Subcutaneous adipose tissue (tissue), 4 donors: Measurements from ENCODE around the gene PSD2. TPM values are rescaled to one million over a fixed set of nuclear protein-coding genes. Genes with fewer than 3 reads are reported as not detected.

Experiments used
- CTCF ChIP-seq: fragments of 450-650 bp; IDR thresholded peaks from one replicate; pipeline ENCODE4 v1.5.1; 2016; ENCODE audit warnings: low read depth, mild to moderate bottlenecking, control low read depth, antibody characterized with exemption, moderate library complexity
- total RNA-seq, 4 donors: library from RNA; depleted of rRNA; stranded (reverse); fragments of >200 nt; gene quantifications; one replicate each; pipeline ENCODE4 v1.1.0, GENCODE V29; 2016

PSD2 gene
- total RNA-seq, 4 donors from 2014 or later = 0.17 TPM; not detected in 3

- no peak for TF ChIP-seq CTCF
Observed at GRCh38 chr5:139760066-139761056, 35.2 kb upstream of the PSD2 start.

DNA sequence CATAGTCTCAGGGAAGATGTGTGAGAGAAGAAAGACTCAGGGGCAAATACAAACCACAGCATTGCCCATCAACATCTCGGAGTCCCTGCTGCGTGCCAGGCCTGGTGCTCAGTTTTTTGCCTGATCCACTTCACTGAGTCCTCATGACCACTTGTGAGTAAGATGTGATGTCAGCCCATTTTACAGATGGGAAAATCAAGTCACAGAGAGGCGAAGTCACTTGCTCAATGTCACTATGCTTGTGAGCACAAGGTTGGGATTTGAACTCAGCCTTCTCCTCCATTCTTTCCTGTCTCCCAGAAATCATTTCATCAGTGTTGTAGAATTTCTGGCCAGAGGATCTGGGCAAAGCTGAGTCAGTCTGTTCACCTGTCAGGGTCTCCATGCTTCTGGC lies 34.6 kb upstream of the PSD2 start:
- TF ChIP-seq CTCF = no peak

DNA sequence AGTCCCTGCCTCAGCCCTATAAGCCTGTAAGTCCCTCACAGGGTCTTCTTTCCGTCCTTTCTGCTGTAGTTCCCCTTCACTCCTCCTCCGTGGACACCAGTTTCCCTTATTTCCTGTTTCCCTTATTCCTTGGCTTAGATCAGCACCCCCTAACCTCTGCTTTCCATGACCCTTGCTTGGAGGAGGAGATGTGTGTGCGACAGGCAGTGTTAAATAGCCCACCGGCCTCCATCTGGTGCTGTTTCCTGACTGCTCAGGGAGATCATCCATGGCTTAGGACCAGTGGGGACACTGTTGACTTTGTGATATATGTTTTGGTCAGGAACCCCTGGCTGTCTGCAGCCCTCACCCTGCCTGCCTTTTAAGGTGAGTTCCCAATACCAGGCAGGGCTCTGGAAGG lies 34.1 kb upstream of the PSD2 start:
- no peak for TF ChIP-seq CTCF

- TF ChIP-seq CTCF = no peak
Observed at GRCh38 chr5:139762615-139763170, 32.9 kb upstream of the PSD2 start.

- TF ChIP-seq CTCF = no peak
Observed at GRCh38 chr5:139763280-139763929, 32.2 kb upstream of the PSD2 start.

- TF ChIP-seq CTCF = no peak
Observed at GRCh38 chr5:139763930-139764791, 31.4 kb upstream of the PSD2 start.
